Type B pancreatic cell (in vitro differentiated cells): Measurements from ENCODE around the gene SLAIN1. TPM values are rescaled to one million over a fixed set of nuclear protein-coding genes. Genes with fewer than 3 reads are reported as not detected.

ENCODE experiments used
- DNase-seq: peaks from one replicate; pipeline ENCODE4 v3.0.0; 2021; ENCODE audit warnings: mixed read lengths; ENCODE audit not compliant: unreplicated experiment; ENCODE audit errors: extremely low spot score
- H3K27ac Mint-ChIP-seq: 2 replicates; pipeline ENCODE4 v1.8.0; 2021; ENCODE audit warnings: mild to moderate bottlenecking, mixed read lengths
- H3K27me3 Mint-ChIP-seq: 2 replicates; pipeline ENCODE4 v1.8.0; 2021; ENCODE audit warnings: mixed read lengths
- H3K36me3 Mint-ChIP-seq: 2 replicates; pipeline ENCODE4 v1.8.0; 2021; ENCODE audit warnings: mixed read lengths
- H3K4me1 Mint-ChIP-seq: one replicate; pipeline ENCODE4 v1.8.0; 2021; ENCODE audit warnings: mixed read lengths; ENCODE audit not compliant: unreplicated experiment
- H3K4me3 Mint-ChIP-seq: 2 replicates; pipeline ENCODE4 v1.8.0; 2021; ENCODE audit warnings: mild to moderate bottlenecking, mixed read lengths
- H3K9me3 Mint-ChIP-seq: 2 replicates; pipeline ENCODE4 v1.8.0; 2021; ENCODE audit warnings: mixed read lengths
- CTCF ChIP-seq: fragments of 200-600 bp; sonication (generic); conservative IDR thresholded peaks from 2 replicates; pipeline ENCODE4 v1.5.0; 2021; ENCODE audit warnings: antibody characterized with exemption, mild to moderate bottlenecking
- microRNA-seq: library from miRNA; unstranded; fragments of <30 nt; microRNA quantifications from one replicate; pipeline ENCODE4, GENCODE V29; 2020
- total RNA-seq: library from RNA; stranded (reverse); gene quantifications from 2 replicates; pipeline ENCODE4 v1.2.1, GENCODE V29; 2021; ENCODE audit warnings: low replicate concordance

SLAIN1 gene
- total RNA-seq, 1 donor from 2014 or later, result 22.4 TPM

DNA sequence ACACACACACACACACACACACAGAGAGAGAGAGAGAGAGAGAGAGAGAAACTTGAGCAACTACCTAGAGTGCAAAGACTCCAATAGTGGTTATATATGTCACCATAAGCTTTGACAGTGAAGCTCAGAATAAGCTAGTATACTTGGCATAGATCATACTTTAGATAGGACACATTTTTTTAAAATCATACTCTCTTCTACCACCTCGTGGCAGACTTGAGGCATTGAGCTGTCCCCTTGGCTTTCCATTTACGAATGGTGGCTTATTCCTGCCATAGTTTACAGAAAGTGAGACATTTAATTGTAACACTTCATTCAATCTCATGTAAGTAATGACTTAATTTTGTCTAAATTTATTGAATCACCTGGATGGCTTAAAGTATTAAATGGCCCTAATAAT is 112.9 kb downstream of the SLAIN1 start:
- peaks cover 56% of the 10 kb centered on the region for H3K27me3 Mint-ChIP-seq
- H3K9me3 Mint-ChIP-seq, result peaks cover 5% of the 10 kb centered on the region
- DNase-seq, result no peak
- peak overlapping the region; percentile 59 for H3K27ac Mint-ChIP-seq
- H3K4me3 Mint-ChIP-seq, result peak overlapping the region; percentile 52
- peak; percentile 55 for TF ChIP-seq CTCF
- H3K36me3 Mint-ChIP-seq, result no peaks in the 10 kb centered on the region
- H3K4me1 Mint-ChIP-seq, result peaks cover 23% of the 10 kb centered on the region

DNA sequence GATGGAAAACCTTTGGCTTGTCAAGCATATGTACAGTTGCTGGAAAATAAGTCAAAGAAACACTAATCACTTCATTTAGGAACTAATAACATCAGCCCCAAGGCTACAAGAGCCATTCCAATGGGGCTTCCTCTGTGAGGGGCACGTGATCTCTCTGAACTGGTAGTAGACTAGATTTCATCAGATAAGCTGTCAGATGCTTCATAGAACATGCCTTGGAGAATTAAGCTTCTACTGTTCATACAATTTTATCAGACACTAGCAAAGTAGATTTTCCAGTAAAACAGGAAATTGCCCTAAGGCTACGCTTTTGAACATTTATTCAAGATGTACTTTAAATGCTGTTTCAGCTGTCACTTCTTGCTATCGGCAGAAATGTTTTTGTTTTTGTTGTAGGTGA is 113.4 kb downstream of the SLAIN1 start:
- DNase-seq, result no peak
- peak overlapping the region; percentile 10 for H3K4me3 Mint-ChIP-seq
- no peak for TF ChIP-seq CTCF
- H3K36me3 Mint-ChIP-seq, result no peaks in the 10 kb centered on the region
- peaks cover 23% of the 10 kb centered on the region for H3K4me1 Mint-ChIP-seq
- peaks cover 58% of the 10 kb centered on the region for H3K27me3 Mint-ChIP-seq
- H3K9me3 Mint-ChIP-seq, result peaks cover 5% of the 10 kb centered on the region
- H3K27ac Mint-ChIP-seq, result peak overlapping the region; percentile 59

DNA sequence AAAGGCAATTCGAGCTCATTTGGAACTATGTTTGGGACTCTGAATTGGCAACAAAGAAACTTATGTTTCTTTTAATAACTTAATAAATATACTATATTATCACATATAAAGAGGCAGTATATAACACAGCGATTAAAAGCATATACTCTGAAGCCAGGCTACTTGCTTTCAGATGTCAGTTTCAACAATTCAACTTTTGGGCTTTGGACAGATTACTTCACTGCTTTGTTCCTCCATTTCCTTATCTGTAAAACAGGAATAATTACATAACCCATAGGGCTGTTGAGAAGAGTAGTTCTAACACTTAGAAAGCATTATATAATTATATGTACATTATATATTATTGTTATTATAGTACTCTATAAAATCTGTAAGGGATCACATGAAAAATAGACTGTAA is 113.9 kb downstream of the SLAIN1 start:
- Mint-ChIP-seq H3K9me3 (peaks cover 3% of the 10 kb centered on the region), H3K36me3 (no peaks in the 10 kb centered on the region), H3K27me3 (peaks cover 58% of the 10 kb centered on the region), H3K4me1 (peaks cover 22% of the 10 kb centered on the region), H3K4me3 (no peak overlapping the region), H3K27ac (no peak overlapping the region)
- no peak for TF ChIP-seq CTCF
- DNase-seq, result no peak

DNA sequence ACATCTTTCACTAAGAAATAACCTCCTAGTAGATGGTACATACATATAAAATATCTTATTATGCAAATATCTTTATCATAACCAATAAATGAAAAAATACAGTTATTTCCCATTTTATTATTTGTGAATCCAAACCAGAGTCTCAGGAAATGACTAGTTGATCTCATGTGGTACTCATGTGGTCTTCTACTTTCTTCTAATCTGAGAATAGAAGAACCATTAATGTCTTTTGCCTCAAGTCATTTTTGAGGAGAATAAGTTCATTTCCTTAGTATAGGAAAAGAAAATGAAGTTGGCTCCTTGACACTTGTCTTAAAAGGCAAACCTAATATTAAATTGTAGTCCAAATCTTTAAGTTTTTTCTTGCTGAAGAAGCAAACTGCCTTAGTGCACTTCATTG is 114.5 kb downstream of the SLAIN1 start:
- peaks cover 58% of the 10 kb centered on the region for H3K27me3 Mint-ChIP-seq

More for the DNA sequence above, 114.5 kb downstream of the SLAIN1 start:
- no peak for DNase-seq
- Mint-ChIP-seq H3K9me3 (no peaks in the 10 kb centered on the region), H3K4me1 (peaks cover 16% of the 10 kb centered on the region), H3K4me3 (no peak overlapping the region), H3K36me3 (no peaks in the 10 kb centered on the region), H3K27ac (no peak overlapping the region)
- TF ChIP-seq CTCF, result no peak

Small RNAs within 50 kb of the gene (microRNA-seq; reads per million reads assigned to microRNA genes)
- gene MIR3665, result not detected

Other genes with a start within 250 kb of the SLAIN1 start
- 102 and 382 TPM in 2 replicates for gene SCEL, start 162.0 kb upstream of the SLAIN1 start, total RNA-seq
- gene EDNRB, start 221.1 kb downstream of the SLAIN1 start, total RNA-seq, result 2.1 and 18.2 TPM in 2 replicates